ENCODE data around the gene NMT2.

GRCh38 chr10:15072358-15072757, 96.1 kb downstream of the NMT2 start:
- no peak for TF ChIP-seq CTCF (IDR thresholded peaks at IDR 0.05; ENCODE audit: poor library complexity, severe bottlenecking)
- no peak for TF ChIP-seq REST (IDR thresholded peaks at IDR 0.05; ENCODE audit: borderline replicate concordance)
